Gastroesophageal sphincter (tissue), 4 donors: ENCODE data around the gene CPM. TPM values are rescaled to one million over a fixed set of nuclear protein-coding genes. Genes with fewer than 3 reads are reported as not detected.

Experiments used
- ATAC-seq: fragments of 150-250 bp; one replicate; pipeline ENCODE4 v1.9.1; 2016; ENCODE audit warnings: mild to moderate bottlenecking, moderate library complexity
- H3K27ac ChIP-seq, 4 donors: fragments of 200-600 bp; sonication (generic) in 3 of 4; 1 replicate in 3 of 4; 2 replicates in 1 of 4; pipeline ENCODE4 v1.5.1; 2016 to 2019
- H3K27me3 ChIP-seq: fragments of 200-600 bp; sonication (generic); one replicate; pipeline ENCODE4 v1.5.1; 2019
- H3K36me3 ChIP-seq, 2 donors: fragments of 200-600 bp; sonication (generic); one replicate each; pipeline ENCODE4 v1.5.1; 2019; ENCODE audit warnings: control low read depth in 1 of 2
- H3K4me1 ChIP-seq, 3 donors: fragments of 200-600 bp; sonication (generic); 1 replicate in 2 of 3; 2 replicates in 1 of 3; pipeline ENCODE4 v1.5.1; 2016 to 2019; ENCODE audit warnings: control low read depth in 2 of 3
- H3K4me3 ChIP-seq, 2 donors: fragments of 200-600 bp; sonication (generic); one replicate each; pipeline ENCODE4 v1.5.1; 2019; ENCODE audit warnings: mild to moderate bottlenecking in 1 of 2, moderate library complexity in 1 of 2
- H3K9me3 ChIP-seq, 3 donors: fragments of 200-600 bp; sonication (generic); one replicate each; pipeline ENCODE4 v1.5.1; 2017 to 2019; ENCODE audit warnings: control low read depth in 2 of 3
- EP300 ChIP-seq: sonication (generic); formaldehyde crosslinking; IDR thresholded peaks from one replicate; pipeline ENCODE4 v1.6.1; 2017; ENCODE audit warnings: antibody characterized with exemption, mild to moderate bottlenecking
- POLR2A ChIP-seq, 2 donors: fragments of 450-650 bp; IDR thresholded peaks; one replicate each; pipeline ENCODE4 v1.6.1; 2017; ENCODE audit warnings: antibody characterized with exemption in 2 of 2, mild to moderate bottlenecking in 2 of 2, moderate library complexity in 1 of 2
- POLR2AphosphoS5 ChIP-seq: sonication (generic); formaldehyde crosslinking; IDR thresholded peaks from one replicate; pipeline ENCODE4 v1.6.1; 2017; ENCODE audit warnings: antibody characterized with exemption
- WGBS, 2 donors: methylation state at CpG; one replicate each; pipeline ENCODE4 v1.1.5; 2018; ENCODE audit warnings: low coverage in 1 of 2; 5-methylcytosine and 5-hydroxymethylcytosine counted together
- total RNA-seq, 4 donors: library from RNA; depleted of rRNA; stranded (reverse); fragments of >200 nt; gene quantifications; one replicate each; pipeline ENCODE4 v1.1.0, GENCODE V29; 2016
- TF ChIP-seq, protein P1 (sequence below), 4 experiments: fragments of 200-600 bp in 2 of 4; fragments of 450-650 bp in 2 of 4; sonication (generic) in 1 of 4; IDR thresholded peaks; one replicate each; pipeline ENCODE4 v1.5.1; 2017 to 2019; ENCODE audit warnings: antibody characterized with exemption in 4 of 4, mild to moderate bottlenecking in 2 of 4, moderate library complexity in 2 of 4

Gene CPM
- total RNA-seq, 4 donors from 2014 or later, result 24.9 to 57.3 (median 50.5) TPM

DNA sequence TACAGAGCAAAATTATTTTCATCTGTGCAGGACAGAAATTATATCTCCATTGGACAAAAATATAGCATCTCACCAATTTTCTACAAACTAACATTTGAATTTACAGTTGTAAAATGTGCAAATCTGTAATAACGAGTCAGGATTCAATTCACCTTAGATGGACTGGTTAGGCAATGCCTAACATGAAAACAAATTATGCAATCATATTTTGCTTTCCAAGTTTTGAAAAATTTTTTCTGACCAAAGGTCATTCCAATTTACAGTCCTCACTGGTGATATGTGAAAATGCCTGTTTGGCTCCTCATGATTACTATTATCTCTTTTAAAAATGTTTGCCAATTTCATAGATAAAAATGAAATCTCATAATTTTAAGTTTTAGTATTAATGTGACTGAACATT is 6.5 kb upstream of the CPM start:
- WGBS, 2 donors, result 52 to 75% methylated on average over 1 of the region's 1 CpG
- ATAC-seq, result no peak

DNA sequence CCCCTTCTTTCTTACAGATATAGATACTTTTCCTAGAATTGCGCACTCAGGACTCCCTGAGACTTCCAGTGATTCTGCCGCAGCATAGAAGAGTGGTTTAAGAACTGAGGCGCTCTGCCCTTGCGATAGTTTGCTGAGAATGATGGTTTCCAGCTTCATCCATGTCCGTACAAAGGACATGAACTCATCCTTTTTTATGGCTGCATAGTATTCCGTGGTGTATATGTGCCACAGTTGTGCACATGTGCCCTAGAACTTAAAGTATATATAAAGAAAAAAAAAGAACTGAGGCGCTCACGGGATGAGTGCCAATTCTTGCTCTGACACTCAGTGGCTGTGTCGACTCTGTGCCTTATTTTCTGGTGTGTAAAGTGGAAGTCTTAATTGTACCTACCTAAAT is 1.4 kb upstream of the CPM start:
- no peak overlapping the region for H3K4me3 ChIP-seq
- no peak for ATAC-seq
- H3K36me3 ChIP-seq, result no peaks in the 10 kb centered on the region
- peaks cover 0 to 17% (median 0%) of the 10 kb centered on the region in 3 donors for H3K4me1 ChIP-seq
- H3K27me3 ChIP-seq, result peaks cover 23% of the 10 kb centered on the region
- H3K9me3 ChIP-seq, result no peaks in the 10 kb centered on the region
- no peak overlapping the region for H3K27ac ChIP-seq
- WGBS, 2 donors, result 91 to 95% methylated on average over 6 to 9 of the region's 9 CpGs
- TF ChIP-seq, protein P1, sequence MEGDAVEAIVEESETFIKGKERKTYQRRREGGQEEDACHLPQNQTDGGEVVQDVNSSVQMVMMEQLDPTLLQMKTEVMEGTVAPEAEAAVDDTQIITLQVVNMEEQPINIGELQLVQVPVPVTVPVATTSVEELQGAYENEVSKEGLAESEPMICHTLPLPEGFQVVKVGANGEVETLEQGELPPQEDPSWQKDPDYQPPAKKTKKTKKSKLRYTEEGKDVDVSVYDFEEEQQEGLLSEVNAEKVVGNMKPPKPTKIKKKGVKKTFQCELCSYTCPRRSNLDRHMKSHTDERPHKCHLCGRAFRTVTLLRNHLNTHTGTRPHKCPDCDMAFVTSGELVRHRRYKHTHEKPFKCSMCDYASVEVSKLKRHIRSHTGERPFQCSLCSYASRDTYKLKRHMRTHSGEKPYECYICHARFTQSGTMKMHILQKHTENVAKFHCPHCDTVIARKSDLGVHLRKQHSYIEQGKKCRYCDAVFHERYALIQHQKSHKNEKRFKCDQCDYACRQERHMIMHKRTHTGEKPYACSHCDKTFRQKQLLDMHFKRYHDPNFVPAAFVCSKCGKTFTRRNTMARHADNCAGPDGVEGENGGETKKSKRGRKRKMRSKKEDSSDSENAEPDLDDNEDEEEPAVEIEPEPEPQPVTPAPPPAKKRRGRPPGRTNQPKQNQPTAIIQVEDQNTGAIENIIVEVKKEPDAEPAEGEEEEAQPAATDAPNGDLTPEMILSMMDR (IDR thresholded peaks at IDR 0.05), result no peak
- TF ChIP-seq EP300 (no peak), POLR2AphosphoS5 (no peak), POLR2A (IDR thresholded peaks at IDR 0.05) (no peak)

More for the DNA sequence above, 6.5 kb upstream of the CPM start:
- TF ChIP-seq, protein P1 (IDR thresholded peaks at IDR 0.05), result no peak
- TF ChIP-seq EP300, result no peak
- no peak for TF ChIP-seq POLR2A (IDR thresholded peaks at IDR 0.05)
- TF ChIP-seq POLR2AphosphoS5, result no peak
- Histone ChIP-seq H3K27me3 (no peaks in the 10 kb centered on the region), H3K9me3 (no peaks in the 10 kb centered on the region), H3K4me3 (no peak overlapping the region), H3K36me3 (no peaks in the 10 kb centered on the region), H3K4me1 (no peaks in the 10 kb centered on the region), H3K27ac (no peak overlapping the region)

DNA sequence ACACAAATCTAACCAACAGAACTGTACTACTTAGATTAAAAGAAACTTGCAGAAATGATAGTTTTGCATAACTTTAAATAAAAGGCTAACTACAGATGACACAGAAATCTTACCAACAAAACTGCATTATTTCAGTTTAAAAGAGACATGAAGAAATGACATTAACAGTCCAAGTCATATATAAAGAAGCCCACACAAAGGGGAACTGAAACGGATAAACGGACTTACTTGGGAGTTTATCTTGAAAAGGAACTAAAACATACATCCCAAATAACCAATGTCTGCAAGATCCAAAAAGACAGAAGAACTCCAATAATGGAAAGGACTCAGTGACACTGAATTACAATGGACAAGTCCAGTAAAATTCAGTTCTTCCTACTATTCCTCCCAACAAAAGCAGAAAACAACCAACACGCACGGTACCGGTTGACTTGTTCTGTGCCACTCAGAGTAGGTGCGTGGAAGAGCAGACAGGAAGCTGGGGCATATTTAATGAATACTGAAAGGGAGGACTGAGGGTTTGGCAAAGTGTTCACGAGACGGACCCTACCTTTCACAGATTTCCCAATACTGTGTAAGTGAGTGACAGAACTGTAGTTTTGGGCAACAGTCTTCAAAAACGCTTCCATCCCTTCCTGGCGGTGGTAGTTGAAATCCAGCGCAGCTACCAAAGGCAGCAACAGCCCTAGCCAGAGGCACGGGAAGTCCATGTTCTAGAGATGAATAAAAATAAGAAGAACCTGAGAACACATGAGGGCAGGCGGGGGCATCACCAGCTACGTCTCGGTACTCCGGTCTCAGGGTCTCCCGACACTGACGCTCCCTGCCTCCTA is 627 bp downstream of the CPM start:
- 22 to 24% methylated on average over 8 to 13 of the region's 18 CpGs for WGBS, 2 donors
- peak; percentile 35 for ATAC-seq
- H3K9me3 ChIP-seq, result no peaks in the 10 kb centered on the region
- H3K27ac ChIP-seq, result peak overlapping the region; percentile 22 to 73 (median 61)
- H3K4me3 ChIP-seq, result peak overlapping the region; percentile 62 to 75
- H3K36me3 ChIP-seq, result no peaks in the 10 kb centered on the region
- H3K4me1 ChIP-seq, result peaks cover 0 to 17% (median 0%) of the 10 kb centered on the region in 3 donors
- TF ChIP-seq POLR2A (IDR thresholded peaks at IDR 0.05), result no peak
- TF ChIP-seq POLR2AphosphoS5, result no peak
- TF ChIP-seq EP300, result no peak
- TF ChIP-seq, protein P1 (IDR thresholded peaks at IDR 0.05), result no peak
- peaks cover 23% of the 10 kb centered on the region for H3K27me3 ChIP-seq

DNA sequence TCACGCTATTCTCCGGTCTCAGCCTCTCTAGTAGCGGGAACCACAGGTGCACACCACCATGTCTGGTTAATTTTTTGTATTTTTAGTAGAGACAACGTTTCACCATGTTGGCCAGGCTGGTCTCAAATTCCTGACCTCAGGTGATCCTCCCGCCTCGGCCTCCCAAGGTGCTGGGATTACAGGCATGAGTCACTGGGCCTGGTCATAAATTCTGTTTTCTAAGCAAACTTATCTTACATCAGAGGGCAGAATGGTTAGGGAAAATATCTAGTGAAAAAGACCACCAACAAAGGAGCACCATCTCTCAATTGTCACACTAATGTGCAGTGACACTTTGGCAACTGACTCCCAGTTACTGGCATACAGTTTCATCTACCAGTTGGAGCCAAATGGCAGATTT is 2.8 kb downstream of the CPM start:
- Histone ChIP-seq H3K36me3 (no peaks in the 10 kb centered on the region), H3K27ac (no peak overlapping the region), H3K4me1 (peaks cover 0 to 17% (median 0%) of the 10 kb centered on the region in 3 donors), H3K9me3 (no peaks in the 10 kb centered on the region), H3K4me3 (peak overlapping the region in 1 of 2 donors; percentile 75), H3K27me3 (peaks cover 23% of the 10 kb centered on the region)
- 71 to 96% methylated on average over 3 to 6 of the region's 6 CpGs for WGBS, 2 donors
- no peak for ATAC-seq
- TF ChIP-seq POLR2AphosphoS5 (no peak), POLR2A (IDR thresholded peaks at IDR 0.05) (no peak), EP300 (no peak)
- TF ChIP-seq, protein P1 (IDR thresholded peaks at IDR 0.05), result no peak

DNA sequence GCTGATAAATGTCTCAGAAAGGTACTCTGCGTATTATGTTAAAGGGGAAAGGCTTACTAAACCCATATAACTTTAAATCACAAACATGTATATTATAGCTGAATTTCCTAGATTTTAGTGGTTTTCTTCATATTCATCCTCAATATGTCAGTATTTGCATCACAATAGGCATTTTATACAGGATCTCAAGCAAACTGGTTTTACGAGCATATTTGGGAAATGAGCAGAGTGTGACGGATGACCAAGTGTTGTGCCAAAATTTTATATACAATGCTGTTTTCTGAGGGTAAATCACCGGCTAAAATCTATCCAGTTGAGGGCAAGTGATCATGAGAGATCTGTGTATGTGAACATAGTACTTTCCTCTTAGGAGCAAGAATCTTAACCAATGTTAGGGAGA is 8.4 kb downstream of the CPM start:
- no peak for ATAC-seq
- Histone ChIP-seq H3K36me3 (no peaks in the 10 kb centered on the region), H3K9me3 (no peaks in the 10 kb centered on the region), H3K4me3 (no peak overlapping the region), H3K4me1 (no peaks in the 10 kb centered on the region), H3K27ac (no peak overlapping the region), H3K27me3 (no peaks in the 10 kb centered on the region)
- WGBS, 2 donors, result 85 to 95% methylated on average over 4 of the region's 4 CpGs
- TF ChIP-seq, protein P1 (IDR thresholded peaks at IDR 0.05), result no peak
- no peak for TF ChIP-seq POLR2AphosphoS5
- no peak for TF ChIP-seq POLR2A (IDR thresholded peaks at IDR 0.05)
- TF ChIP-seq EP300, result no peak
